ENCODE results near the gene GSG1L.

GSG1L gene

GRCh38 chr16:27791404-27791719 is 272.2 kb downstream of the GSG1L start:
- no peak overlapping the region for H3K4me3 ChIP-seq (ENCODE audit: low read depth, low read length)
- TF ChIP-seq CTCF (IDR thresholded peaks at IDR 0.05; ENCODE audit: insufficient read depth, low read depth, low read length, missing control alignments), result no peak
- DNase-seq (ENCODE audit: low read depth), result no peak

- DNase-seq (ENCODE audit: low read depth), result no peak
- TF ChIP-seq CTCF (IDR thresholded peaks at IDR 0.05; ENCODE audit: insufficient read depth, low read depth, low read length, missing control alignments), result no peak
Observed at GRCh38 chr16:27790546-27791403, 272.7 kb downstream of the GSG1L start.

DNA sequence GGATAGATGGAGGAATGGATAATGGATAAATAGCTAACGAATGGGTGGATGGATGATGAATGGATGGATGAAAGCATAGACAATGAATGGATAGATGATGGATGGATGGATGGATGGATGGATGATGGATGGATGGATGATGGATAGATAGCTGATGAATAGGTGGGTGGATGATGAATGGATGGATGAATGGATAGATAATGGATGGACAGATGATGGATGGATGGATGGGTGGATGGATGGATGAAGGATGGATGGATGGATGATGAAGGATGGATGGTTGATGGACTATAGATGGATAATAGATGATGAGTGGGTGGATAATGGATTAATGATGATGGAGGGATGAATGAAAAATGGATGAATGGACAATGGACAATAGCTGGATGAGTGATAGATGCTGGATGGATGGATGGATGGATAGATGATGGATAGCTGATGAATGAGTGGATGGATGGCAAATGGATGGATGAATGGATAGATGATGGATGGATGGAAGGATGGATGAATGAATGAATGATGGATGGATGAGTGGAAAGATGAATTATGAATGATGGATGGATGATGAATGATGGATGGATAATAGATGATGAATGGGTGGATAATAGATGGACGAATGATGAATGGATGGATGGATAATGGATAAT is 273.8 kb downstream of the GSG1L start:
- no peak for DNase-seq (ENCODE audit: low read depth)
- H3K4me3 ChIP-seq (ENCODE audit: low read depth, low read length), result no peak overlapping the region
- no peak for TF ChIP-seq CTCF (IDR thresholded peaks at IDR 0.05; ENCODE audit: insufficient read depth, low read depth, low read length, missing control alignments)

More at GRCh38 chr16:27790546-27791403, 272.7 kb downstream of the GSG1L start:
- H3K4me3 ChIP-seq (ENCODE audit: low read depth, low read length), result no peak overlapping the region

- no peak overlapping the region for H3K4me3 ChIP-seq (ENCODE audit: low read depth, low read length)
- DNase-seq (ENCODE audit: low read depth), result no peak
- TF ChIP-seq CTCF (IDR thresholded peaks at IDR 0.05; ENCODE audit: insufficient read depth, low read depth, low read length, missing control alignments), result no peak
Observed at GRCh38 chr16:27789150-27789549, 274.4 kb downstream of the GSG1L start.

- DNase-seq (ENCODE audit: low read depth), result no peak
- no peak overlapping the region for H3K4me3 ChIP-seq (ENCODE audit: low read depth, low read length)
- TF ChIP-seq CTCF (IDR thresholded peaks at IDR 0.05; ENCODE audit: insufficient read depth, low read depth, low read length, missing control alignments), result no peak
Observed at GRCh38 chr16:27787665-27788064, 275.8 kb downstream of the GSG1L start.

DNA sequence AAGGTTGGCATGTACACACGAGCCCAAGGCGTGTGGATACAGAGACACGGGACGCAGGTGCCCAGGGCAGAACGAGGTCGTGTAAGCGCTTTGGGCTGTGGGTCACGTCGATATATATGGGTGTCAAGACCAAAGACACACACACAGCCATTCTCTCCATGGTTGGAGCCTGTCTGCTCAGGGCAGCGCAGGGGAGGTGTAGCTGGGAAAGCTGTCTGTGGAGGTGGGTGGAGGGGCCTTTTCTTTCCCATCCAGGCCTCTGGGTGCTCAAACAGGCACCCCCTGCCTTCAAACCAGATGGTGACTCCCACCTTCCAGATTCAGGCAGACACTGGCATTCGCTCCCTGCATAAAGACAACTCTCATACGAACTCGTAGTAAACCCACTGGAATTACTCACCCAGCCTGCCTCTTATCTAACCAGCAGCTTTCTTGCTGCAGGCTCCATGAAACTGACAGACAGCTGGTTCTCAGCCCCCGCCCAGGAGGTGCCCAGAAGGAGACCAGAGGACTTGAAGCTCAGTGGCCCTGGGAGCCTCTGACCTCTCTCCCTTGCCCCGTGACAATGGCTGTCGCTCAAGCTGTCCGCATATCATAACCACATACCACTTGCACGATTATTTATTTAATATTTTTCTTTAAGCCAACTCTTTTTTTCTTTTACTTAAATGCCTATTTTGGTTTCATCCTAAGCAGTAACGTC is 276.4 kb downstream of the GSG1L start:
- no peak for DNase-seq (ENCODE audit: low read depth)
- no peak overlapping the region for H3K4me3 ChIP-seq (ENCODE audit: low read depth, low read length)
- no peak for TF ChIP-seq CTCF (IDR thresholded peaks at IDR 0.05; ENCODE audit: insufficient read depth, low read depth, low read length, missing control alignments)

Measured in GM12865 (cell line).